ENCODE measurements around the gene GTPBP2.
"Not testable (repeated sequence)": the region's sequence is repeated elsewhere in the genome, so short reads cannot be mapped to it uniquely, and the experiment has no call there.

The GTPBP2 gene

DNA sequence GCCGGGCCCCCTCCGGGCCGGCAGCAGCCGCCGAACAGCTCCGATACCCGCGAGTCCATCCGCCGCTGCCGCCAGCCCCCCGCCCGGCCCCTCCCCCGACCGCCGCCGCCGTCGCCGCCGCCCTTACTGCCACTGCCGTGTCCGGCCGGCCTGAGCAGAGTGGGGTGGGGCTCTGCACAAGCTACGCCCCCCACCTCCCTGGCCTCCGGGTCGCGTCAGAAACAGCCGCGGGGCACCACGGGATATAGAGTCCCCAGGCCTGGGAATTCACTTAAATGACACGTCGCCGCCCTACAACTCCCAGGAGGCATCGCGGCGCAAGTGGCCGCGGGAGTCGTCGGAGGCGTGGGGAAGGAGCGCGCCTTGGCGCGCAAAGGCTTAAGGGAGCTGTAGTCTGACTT, at the start of gene GTPBP2:
Gene GTPBP2, minus strand, starts transcription at position 161 of the 401 bp plus-strand sequence. Its CDS starts 102 bp downstream, at position 59.
- DNase-seq: peak; percentile 99

GRCh38 chr6:43678341-43678740, 49.3 kb upstream of the GTPBP2 start:
- no peak for DNase-seq

- DNase-seq: no peak
Observed at GRCh38 chr6:43677759-43678158, 48.7 kb upstream of the GTPBP2 start.

GRCh38 chr6:43676962-43677606, 48.0 kb upstream of the GTPBP2 start:
- DNase-seq: no peak

GRCh38 chr6:43674921-43675320, 45.9 kb upstream of the GTPBP2 start:
- DNase-seq: no peak

GRCh38 chr6:43674291-43674690, 45.2 kb upstream of the GTPBP2 start:
- no peak for DNase-seq

- no peak for DNase-seq
Observed at GRCh38 chr6:43673444-43674084, 44.5 kb upstream of the GTPBP2 start.

GRCh38 chr6:43671801-43672690, 43.0 kb upstream of the GTPBP2 start:
- DNase-seq: no peak

GRCh38 chr6:43671011-43671800, 42.1 kb upstream of the GTPBP2 start:
- no peak for DNase-seq

- DNase-seq: no peak
Observed at GRCh38 chr6:43670623-43670986, 41.5 kb upstream of the GTPBP2 start.

DNA sequence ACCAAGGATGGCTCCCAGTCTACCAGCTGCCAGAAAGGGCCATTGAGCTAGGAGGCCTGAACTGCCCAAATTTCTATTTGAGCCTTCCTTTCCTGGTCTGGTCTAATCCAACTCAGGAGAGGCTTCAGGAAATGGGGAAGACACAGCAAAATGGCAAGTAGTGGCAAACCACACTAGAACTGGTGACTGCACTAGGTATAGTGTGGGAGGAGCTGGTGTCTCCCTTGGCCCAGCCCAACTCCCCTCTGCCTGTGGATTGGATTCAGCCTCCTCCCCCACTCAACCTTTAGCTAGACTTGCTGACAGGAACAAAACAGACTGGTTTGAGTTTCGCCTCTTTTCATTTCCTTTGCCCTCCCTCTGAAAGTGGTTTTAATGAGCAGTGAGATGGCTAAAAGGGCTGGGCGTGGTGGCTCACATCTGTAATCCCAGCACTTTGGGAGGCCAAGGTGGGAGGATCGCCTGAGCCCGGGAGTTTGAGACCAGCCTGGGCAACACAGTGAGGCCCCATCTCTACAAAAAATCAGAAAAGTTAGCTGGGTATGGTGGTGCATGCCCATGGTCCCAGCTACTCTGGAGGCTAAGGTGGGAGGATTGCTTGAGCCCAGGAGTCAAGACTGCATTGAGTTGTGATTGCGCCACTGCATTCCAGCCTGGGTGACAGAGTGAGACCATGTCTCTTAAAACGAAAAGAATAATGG, 41.0 kb upstream of the GTPBP2 start:
- no peak for DNase-seq

DNA sequence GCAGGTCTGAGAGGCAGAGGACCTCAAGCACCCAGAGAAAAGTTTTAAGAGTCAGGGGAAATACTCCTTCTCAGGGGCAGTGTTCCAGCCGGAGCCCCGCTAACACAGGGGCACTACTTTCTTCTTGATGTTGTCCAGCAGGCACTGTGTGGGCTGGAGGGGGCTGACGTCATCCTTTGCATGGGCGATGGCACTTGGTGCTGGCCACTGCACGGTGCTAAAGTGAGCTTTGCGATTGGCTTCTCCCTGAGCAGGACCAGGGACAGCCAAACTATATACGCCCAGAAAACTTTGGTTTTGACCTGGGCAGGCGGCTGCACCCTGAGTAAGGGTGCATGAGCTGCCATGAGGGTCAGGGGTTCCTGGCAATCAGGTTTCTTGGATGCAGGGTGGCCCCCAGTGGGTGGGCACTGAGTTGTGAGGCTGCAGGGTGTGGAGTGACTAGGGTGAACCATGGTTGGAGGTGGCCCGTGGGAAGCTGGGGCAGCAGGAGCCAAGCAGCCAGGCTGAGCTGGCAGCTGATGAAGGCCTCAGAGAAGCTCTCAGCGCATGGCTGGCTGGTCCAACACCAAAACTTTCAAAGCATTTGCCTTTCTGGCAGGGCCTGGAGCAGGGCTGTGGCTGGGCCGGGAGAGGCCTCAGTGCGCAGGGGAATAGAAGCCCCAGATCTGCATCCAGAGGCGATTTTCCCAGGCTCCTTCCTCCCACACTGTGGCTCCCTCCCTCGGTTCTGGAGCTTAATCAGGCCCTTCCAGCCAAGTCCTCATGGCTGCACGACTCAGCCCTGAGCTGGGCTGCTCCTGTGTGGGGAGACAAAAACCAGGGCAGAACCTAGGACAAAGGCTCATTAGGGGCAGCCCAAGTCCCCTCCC, 40.2 kb upstream of the GTPBP2 start:
- DNase-seq: no peak

GRCh38 chr6:43668151-43669028, 39.3 kb upstream of the GTPBP2 start:
- DNase-seq: no peak

DNA sequence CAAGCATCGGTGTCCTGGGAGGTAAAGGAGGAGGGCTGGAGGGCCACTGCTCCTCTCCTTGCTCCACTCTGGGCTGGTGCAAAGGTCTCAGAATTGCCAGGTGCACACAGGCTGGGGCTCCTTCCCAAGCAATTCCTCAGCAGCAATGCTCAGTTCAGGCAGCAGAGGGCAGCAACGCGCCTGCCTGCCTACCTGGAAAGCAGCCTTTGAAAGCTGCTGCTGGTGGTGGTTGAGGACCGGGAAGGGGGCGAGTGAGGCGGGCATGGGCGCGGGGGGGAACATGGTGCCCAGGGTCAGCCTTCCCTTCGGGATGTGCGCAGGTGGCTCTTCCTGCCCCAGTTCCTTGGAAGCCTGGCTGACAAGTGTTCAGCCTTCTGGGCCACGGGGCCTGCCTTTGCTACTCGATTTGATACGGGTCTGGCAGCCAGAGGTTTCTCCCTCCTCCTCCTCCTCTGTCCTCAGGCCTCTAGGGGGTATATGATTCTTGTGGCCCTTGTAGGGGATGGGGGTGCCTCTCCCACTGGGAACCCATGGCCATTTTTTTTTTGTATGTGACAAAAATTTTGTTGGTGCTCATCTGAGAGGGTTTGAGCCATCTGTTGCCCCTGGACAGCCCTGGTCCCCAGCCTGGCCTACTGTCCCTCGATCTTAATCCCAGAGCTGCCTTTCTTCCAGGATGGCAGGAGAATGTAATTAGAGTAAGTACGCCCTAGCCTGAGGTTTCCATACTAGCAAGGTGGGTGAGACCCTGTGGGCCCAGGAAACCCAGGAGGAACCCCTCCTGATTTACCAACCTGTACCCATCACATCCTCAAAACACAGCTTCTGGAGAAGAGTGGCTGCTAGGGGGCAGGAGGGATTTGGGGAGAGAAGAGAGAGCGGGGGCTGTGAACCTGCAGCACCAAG, 38.4 kb upstream of the GTPBP2 start:
- peak; percentile 55 to 75 for DNase-seq

DNA sequence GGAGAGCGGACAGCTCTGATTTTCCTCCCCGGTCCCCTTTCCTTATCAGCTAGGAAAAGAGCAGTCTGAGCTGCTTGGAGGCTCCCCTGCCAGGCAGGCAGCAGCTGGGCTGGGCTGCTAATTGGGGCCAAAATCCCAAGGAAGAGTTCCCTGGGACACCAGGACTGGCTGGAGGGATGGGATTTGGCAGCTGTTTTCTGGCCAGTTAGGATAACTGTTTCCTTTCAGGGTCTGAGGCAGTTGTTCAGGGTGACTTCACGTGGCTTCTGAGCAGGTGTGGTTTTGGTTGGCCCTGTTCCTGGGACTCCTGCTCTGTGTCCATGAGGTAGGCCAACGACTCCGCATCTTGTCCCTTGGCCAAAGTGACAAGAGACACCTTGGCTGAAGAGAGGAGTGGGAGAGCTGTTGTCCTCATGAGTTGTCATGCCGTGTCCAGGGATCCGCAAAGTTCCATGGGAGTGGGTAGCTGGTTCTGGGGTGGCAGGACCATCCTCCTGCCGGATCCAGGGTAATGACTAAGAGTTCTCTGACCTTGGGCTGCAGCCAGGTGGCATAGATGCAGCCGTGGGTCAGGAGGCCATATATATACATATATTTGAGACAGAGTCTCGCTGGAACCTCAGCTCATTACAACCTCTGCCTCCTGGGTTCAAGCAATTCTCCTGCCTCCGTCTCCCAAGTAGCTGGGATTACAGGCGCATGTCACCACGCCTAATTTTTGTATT, 37.3 kb upstream of the GTPBP2 start:
- DNase-seq: no peak

GRCh38 chr6:43665376-43665775, 36.3 kb upstream of the GTPBP2 start:
- no peak for DNase-seq

- DNase-seq: not testable (repeated sequence)
Observed at GRCh38 chr6:43662948-43663347, 33.9 kb upstream of the GTPBP2 start.

GRCh38 chr6:43658161-43658560, 29.1 kb upstream of the GTPBP2 start:
- DNase-seq: no peak

All from AML-193 (cell line).